K562 (cell line): Measurements from ENCODE around the gene COL16A1. TPM values are rescaled to one million over a fixed set of nuclear protein-coding genes. Genes with fewer than 3 reads are reported as not detected.

Experiments
- JUND ChIP-seq, 2 experiments: IDR thresholded peaks; 2 replicates in 1 of 2; 3 replicates in 1 of 2; pipeline ENCODE4 v1.6.1; 2011; ENCODE audit warnings: borderline replicate concordance in 2 of 2, low read depth in 2 of 2, low read length in 2 of 2, improper control_type of control experiment in 1 of 2, missing biosample characterization in 1 of 2, missing genetic modification characterization in 1 of 2, missing genetic modification reagents in 1 of 2
- KLF16 ChIP-seq: IDR thresholded peaks from 2 replicates; pipeline ENCODE4 v1.6.1; 2016; ENCODE audit warnings: antibody characterized with exemption
- MAFK ChIP-seq: IDR thresholded peaks from 2 replicates; pipeline ENCODE4 v1.6.1; 2011; ENCODE audit warnings: low read length, improper control_type of control experiment
- MAZ ChIP-seq, 2 experiments: fragments of 450-650 bp in 1 of 2; sonication (generic) in 1 of 2; formaldehyde crosslinking; IDR thresholded peaks in 1 of 2; conservative IDR thresholded peaks in 1 of 2; 2 replicates each; pipeline versions ENCODE4 v1.4.0 to v1.5.0; 2020; ENCODE audit warnings: mild to moderate bottlenecking in 1 of 2, missing genetic modification reagents in 1 of 2
- NR4A1 ChIP-seq, 2 experiments: fragments of 250-450 bp in 1 of 2; fragments of 450-650 bp in 1 of 2; sonication (Bioruptor Pico) in 1 of 2; IDR thresholded peaks; 2 replicates each; pipeline versions ENCODE4 v1.4.0 to v1.6.1; 2016 to 2020; ENCODE audit warnings: mild to moderate bottlenecking in 2 of 2, missing compliant biosample characterization in 1 of 2, missing genetic modification characterization in 1 of 2, moderate library complexity in 1 of 2
- PTRF ChIP-seq: fragments of 450-650 bp; IDR thresholded peaks from 2 replicates; pipeline ENCODE4 v1.6.1; 2016; ENCODE audit warnings: mild to moderate bottlenecking, missing genetic modification characterization, missing compliant biosample characterization
- ZFP36 ChIP-seq: fragments of 150-350 bp; IDR thresholded peaks from 2 replicates; pipeline ENCODE4 v1.6.1; 2018; ENCODE audit warnings: low read length, low read depth; ENCODE audit not compliant: partially characterized antibody
- polyA plus RNA-seq, 8 experiments: library from polyadenylated mRNA; depleted of rRNA in 4 of 8; stranded (reverse) in 5 of 8; unstranded in 3 of 8; fragments of >200 nt; fragmentation: Nextera tagmentation in 2 of 8; fragmentation: Illumina TruSeq in 1 of 8; extraction: Ambion mirVana in 2 of 8; extraction: Trizol in 1 of 8; gene quantifications; 2 replicates each; pipeline versions ENCODE4 v1.2.1 to v1.2.3, GENCODE V29; 2011 to 2014; ENCODE audit warnings: inconsistent platforms in 1 of 8, missing spikeins in 1 of 8
- total RNA-seq, 7 experiments: library from RNA; depleted of rRNA in 6 of 7; stranded (reverse); fragments of >200 nt in 6 of 7; fragmentation: Illumina TruSeq in 2 of 7; extraction: Trizol in 2 of 7; gene quantifications; 2 replicates each; pipeline versions ENCODE4 v1.2.1 to v1.2.3, GENCODE V29; 2011 to 2021; ENCODE audit warnings: low replicate concordance in 1 of 7
- TF ChIP-seq, protein P1 (sequence below), 2 experiments: fragments of 450-650 bp; IDR thresholded peaks; 2 replicates each; pipeline ENCODE4 v1.6.1; 2018; ENCODE audit warnings: mild to moderate bottlenecking in 2 of 2, low read depth in 1 of 2; ENCODE audit not compliant: partially characterized antibody in 2 of 2
- TF ChIP-seq, protein P2 (sequence below), 2 experiments: fragments of 450-650 bp; formaldehyde crosslinking in 1 of 2; IDR thresholded peaks; 2 replicates each; pipeline versions ENCODE4 v1.4.0 to v1.6.1; 2014 to 2020; ENCODE audit warnings: mild to moderate bottlenecking in 2 of 2, borderline replicate concordance in 1 of 2, low read depth in 1 of 2

COL16A1 gene
- total and polyA plus RNA-seq, 9 of the 15 experiments (the other 6 are each of a cell fraction or from before 2014, with no cell fraction given): 0.11 to 0.60 (median 0.11) TPM; not detected in 6

DNA sequence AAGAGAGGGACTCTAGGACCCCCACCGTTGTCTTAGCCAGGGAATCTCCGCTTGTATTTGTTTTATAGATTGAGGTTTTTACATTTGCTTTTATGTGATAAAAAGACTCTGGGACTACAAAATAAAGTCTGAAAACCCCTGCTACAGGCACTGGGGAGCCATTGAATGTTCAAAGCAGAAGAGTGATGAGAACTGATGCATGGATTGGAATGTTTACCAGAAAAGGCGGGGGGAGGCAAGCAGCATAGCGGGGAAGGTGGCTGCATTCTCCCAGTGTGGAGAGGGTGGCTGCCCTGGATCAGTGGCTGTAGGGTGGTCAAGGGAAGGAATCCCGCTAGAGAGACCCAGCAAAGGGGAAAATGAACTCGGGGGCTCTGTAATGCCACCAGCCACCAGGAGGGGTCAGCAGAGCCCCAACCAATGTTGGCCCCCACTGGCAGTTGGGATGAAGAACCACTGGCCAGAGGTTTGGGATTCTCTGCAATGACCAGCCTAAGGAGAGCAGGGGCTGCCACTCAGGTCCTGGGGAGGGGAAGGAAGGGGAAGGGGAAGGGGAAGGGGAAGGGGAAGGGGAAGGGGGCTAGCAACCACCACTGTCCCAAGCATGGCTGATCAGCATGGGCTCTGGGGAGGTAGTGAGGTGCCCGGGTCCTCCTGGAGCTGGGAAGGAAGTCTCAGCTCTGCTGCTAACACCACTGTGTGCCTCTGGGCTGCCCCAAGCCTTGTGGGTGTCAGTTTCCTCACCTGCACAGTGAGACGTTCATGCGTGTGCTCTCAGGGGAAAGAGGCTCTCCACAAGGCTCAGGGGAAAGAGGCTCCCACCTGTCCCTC, 40.0 kb downstream of the COL16A1 start (continued):
- TF ChIP-seq NR4A1 (CRISPR knock-in tag; IDR thresholded peaks at IDR 0.05) (0 out of 2 replicates have a peak, but pooled peaks have one; percentile 32), NR4A1 (tag; IDR thresholded peaks at IDR 0.05) (no peak), JUND (IDR thresholded peaks at IDR 0.05; ENCODE audit: borderline replicate concordance, low read depth, low read length) (peak; percentile 45; the same call in 1 of the 2 replicates), JUND (tag; IDR thresholded peaks at IDR 0.05; ENCODE audit: borderline replicate concordance, low read depth, low read length) (no peak), KLF16 (peak; percentile 58), MAZ (CRISPR knock-in tag; conservative IDR thresholded peaks at IDR 0.05 in 1 of 2, IDR thresholded peaks at IDR 0.05 in 1 of 2) (peak in 1 of 2 experiments; percentile 58; a peak in 2 of 4 replicates), MAFK (peak; percentile 44), PTRF (tag) (no peak), ZFP36 (peak; percentile 50)
- TF ChIP-seq, protein P1, sequence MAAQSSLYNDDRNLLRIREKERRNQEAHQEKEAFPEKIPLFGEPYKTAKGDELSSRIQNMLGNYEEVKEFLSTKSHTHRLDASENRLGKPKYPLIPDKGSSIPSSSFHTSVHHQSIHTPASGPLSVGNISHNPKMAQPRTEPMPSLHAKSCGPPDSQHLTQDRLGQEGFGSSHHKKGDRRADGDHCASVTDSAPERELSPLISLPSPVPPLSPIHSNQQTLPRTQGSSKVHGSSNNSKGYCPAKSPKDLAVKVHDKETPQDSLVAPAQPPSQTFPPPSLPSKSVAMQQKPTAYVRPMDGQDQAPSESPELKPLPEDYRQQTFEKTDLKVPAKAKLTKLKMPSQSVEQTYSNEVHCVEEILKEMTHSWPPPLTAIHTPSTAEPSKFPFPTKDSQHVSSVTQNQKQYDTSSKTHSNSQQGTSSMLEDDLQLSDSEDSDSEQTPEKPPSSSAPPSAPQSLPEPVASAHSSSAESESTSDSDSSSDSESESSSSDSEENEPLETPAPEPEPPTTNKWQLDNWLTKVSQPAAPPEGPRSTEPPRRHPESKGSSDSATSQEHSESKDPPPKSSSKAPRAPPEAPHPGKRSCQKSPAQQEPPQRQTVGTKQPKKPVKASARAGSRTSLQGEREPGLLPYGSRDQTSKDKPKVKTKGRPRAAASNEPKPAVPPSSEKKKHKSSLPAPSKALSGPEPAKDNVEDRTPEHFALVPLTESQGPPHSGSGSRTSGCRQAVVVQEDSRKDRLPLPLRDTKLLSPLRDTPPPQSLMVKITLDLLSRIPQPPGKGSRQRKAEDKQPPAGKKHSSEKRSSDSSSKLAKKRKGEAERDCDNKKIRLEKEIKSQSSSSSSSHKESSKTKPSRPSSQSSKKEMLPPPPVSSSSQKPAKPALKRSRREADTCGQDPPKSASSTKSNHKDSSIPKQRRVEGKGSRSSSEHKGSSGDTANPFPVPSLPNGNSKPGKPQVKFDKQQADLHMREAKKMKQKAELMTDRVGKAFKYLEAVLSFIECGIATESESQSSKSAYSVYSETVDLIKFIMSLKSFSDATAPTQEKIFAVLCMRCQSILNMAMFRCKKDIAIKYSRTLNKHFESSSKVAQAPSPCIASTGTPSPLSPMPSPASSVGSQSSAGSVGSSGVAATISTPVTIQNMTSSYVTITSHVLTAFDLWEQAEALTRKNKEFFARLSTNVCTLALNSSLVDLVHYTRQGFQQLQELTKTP (IDR thresholded peaks at IDR 0.05; ENCODE audit: low read depth in 1 of 2, partially characterized antibody in 2 of 2): no peak
- TF ChIP-seq, protein P2, sequence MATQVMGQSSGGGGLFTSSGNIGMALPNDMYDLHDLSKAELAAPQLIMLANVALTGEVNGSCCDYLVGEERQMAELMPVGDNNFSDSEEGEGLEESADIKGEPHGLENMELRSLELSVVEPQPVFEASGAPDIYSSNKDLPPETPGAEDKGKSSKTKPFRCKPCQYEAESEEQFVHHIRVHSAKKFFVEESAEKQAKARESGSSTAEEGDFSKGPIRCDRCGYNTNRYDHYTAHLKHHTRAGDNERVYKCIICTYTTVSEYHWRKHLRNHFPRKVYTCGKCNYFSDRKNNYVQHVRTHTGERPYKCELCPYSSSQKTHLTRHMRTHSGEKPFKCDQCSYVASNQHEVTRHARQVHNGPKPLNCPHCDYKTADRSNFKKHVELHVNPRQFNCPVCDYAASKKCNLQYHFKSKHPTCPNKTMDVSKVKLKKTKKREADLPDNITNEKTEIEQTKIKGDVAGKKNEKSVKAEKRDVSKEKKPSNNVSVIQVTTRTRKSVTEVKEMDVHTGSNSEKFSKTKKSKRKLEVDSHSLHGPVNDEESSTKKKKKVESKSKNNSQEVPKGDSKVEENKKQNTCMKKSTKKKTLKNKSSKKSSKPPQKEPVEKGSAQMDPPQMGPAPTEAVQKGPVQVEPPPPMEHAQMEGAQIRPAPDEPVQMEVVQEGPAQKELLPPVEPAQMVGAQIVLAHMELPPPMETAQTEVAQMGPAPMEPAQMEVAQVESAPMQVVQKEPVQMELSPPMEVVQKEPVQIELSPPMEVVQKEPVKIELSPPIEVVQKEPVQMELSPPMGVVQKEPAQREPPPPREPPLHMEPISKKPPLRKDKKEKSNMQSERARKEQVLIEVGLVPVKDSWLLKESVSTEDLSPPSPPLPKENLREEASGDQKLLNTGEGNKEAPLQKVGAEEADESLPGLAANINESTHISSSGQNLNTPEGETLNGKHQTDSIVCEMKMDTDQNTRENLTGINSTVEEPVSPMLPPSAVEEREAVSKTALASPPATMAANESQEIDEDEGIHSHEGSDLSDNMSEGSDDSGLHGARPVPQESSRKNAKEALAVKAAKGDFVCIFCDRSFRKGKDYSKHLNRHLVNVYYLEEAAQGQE (IDR thresholded peaks at IDR 0.05; ENCODE audit: borderline replicate concordance): peak; percentile 91
- TF ChIP-seq, protein P2 (CRISPR knock-in tag; IDR thresholded peaks at IDR 0.05; ENCODE audit: low read depth): no peak
